NCI-H460 (cell line): Measurements from ENCODE around the gene CNTN4. TPM values are rescaled to one million over a fixed set of nuclear protein-coding genes. Genes with fewer than 3 reads are reported as not detected.

ENCODE experiments used
- DNase-seq: peaks from one replicate; pipeline ENCODE4 v3.0.0-alpha.2; 2016; ENCODE audit warnings: low read depth; ENCODE audit errors: extremely low read depth
- total RNA-seq: library from RNA; depleted of rRNA; stranded (reverse); fragments of >200 nt; shearing (Covaris generic); gene quantifications from 2 replicates; pipeline ENCODE4 v1.2.3, GENCODE V29; 2014

CNTN4 gene
- total RNA-seq, 1 experiment from 2014 or later, result 1.6 TPM

DNA sequence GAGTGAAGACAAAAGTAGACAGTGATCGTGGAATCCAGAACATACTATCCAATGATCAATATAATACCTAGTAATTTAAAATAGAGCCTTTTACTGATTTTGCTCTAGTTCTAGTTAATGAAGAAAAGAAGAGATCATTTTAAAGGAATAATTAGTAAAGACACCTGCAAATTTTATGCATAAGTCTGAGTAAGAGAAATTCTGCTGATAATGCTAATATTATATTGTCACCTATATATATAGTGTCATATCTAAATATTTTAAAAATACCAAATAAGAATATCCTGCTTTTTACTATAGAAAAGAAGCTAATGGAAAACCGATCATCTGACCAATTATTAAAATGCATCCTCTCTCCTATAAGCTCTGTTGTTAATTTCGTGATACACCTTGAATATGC lies 152.1 kb downstream of the CNTN4 start:
- DNase-seq, result no peak

DNA sequence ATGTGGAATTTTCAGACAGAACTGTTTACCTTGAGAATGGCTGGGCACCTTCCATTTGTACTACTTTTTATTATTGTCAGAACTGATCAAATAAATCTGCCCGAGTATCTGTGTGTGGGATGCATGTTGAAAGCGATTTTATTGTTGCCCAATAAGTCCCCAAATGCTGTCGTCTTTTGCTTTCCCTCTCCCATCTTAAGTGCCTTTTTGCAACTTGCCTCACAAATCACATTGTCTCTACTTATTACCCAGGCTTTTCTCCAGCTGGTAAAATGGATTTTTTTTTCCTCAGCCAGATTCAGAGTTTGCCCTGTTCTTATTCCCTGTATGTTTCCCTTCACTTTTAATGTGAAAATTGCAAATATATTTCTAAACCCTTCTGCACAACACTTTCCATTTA lies 163.1 kb downstream of the CNTN4 start:
- DNase-seq, result no peak

DNA sequence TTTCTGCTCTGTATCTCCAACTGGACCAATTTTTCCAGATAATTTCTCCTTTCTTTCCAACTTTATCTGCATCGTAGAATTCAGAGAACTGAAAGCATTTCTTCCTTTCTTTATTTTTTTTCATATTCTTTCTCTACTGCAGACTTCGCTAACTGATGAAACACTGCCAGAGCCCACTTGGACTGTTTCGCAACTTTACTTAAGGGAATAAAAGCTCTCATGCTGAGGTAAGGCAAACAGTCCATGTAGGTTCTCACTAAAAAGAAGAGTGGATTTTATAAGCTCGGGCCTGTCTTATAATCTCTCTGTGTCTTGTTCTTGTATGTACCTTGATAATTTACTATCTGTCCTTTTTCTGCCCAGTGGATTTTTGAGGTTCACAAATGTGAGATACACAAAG lies 163.5 kb downstream of the CNTN4 start:
- DNase-seq, result no peak

DNA sequence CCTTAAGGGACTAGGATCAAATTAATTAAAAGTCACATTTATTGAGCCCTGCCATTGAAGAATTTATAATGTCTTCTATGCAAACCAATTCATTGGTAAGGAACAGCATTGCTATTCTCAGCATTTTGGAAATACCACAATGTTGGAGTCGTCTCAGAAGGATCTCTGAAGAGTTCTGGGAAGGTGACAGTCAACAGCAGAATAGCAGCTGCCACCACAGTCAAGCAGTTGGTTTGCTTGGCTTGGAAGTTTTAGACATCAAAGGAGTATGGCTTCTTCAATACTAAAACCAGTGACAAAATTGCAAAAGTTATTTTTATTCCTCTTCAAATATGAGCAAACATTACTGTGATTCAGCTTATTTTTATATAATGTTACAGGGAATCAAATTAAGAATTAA lies 167.9 kb downstream of the CNTN4 start:
- DNase-seq, result no peak

DNA sequence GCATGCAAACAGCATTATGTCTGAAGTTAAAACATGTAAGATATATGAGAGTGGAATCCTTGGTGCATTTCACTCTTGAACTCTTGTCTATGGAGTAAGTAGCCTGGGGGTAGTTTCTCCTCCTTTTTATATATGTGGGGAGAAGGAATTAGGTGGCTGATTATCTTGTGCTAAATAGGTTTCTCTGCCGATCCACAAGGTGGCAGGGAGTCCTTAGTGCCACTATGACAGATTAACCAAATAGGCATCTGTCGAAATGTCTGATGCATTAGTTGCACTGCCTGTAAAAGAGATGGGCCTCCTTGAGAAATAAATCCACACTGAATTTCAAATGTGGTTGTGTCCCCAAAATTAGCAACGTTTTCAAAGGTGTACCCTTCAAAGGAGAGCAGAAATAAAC lies 170.1 kb downstream of the CNTN4 start:
- DNase-seq, result no peak

DNA sequence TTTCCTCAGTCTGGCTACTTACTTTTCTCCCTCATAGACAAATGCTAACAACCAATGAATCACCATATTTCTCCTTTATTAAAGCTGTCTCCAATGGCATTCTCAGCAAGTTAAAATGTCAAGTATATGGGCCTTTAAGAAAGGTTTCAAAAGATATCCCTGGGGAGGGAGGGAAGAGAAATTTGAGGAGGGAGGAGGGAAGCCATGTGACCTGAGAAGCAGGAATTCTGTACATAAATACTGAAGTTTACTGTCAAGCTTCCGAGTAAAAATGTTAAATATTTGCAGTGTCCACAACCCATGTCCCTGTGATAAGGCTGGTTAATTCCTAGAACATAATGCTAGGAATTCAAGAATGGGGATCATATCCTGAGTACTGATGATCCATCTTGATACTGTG lies 175.9 kb downstream of the CNTN4 start:
- DNase-seq, result no peak

DNA sequence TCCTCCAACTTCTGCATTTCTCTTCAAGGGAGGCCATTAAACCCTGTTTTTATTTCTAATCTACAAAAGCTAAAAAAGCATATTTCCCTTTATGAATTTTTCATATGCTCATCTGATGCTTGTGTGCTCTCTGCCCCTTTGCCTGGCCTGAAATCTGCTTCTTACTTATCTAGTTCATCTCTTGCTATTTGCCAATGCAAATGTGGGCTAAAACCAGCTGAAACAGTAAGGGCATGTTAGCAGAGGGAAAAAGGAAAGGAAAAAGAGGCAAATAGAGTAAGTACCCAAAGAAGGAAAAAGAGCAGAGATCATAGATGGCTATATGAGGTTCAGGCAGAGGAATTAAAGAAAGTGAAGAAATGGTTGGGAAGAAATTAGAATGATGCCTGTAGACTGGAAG lies 185.2 kb downstream of the CNTN4 start:
- no peak for DNase-seq

DNA sequence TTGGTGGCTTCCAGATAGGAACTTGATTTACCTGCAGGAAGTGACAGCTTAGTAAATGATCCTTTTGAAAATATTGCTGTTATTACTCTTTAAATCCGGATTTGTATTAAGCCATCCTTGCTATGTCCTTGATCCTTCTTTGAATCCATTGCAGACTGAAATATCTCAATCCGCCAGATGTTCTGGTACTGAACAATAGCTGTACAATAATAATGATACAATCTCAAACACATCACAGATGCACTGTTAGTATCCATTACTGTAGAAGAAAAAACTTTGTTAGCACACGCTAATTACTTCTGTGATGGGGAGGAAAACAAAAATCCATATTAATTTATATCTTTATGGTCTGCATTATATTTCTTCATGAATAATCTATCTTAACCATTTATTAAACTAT lies 202.3 kb downstream of the CNTN4 start:
- DNase-seq, result no peak

DNA sequence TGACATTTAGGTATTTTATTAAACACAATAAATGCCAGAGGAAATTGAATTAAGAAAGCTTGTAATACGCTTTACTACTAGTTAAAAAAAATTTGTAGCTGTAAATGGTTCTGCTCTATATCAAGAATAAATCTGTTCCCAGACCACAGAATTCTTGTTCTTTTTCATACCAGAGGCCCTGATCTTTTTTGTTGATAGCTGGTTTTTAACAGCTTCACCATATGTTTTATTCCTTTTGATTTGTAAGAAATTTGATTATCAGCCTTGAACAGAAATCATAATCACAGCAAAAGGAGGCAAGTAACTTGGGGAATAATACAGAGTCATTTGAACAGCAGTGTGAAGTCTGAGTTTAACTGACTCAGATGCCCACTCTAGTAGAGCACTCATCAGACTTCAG lies 202.7 kb downstream of the CNTN4 start:
- DNase-seq, result no peak

DNA sequence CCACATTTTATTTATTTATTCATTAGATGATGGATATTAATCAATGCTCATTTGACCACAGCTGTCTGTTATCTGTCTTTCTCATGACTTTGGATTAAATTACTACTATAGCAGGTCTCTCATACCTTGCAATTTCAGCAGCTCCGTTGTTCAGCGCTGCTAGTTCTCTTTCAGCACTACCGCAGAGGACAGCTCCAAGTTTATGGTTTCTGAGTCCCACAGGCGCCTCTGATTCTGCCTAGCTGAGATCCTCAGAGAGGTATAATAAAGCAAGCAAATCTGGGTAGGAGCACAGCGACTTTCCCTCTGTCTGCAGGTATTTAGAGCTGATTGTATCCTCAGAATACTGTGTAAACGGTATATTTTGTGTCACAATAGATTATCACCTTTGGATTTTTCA lies 204.9 kb downstream of the CNTN4 start:
- peak; percentile 1 for DNase-seq

DNA sequence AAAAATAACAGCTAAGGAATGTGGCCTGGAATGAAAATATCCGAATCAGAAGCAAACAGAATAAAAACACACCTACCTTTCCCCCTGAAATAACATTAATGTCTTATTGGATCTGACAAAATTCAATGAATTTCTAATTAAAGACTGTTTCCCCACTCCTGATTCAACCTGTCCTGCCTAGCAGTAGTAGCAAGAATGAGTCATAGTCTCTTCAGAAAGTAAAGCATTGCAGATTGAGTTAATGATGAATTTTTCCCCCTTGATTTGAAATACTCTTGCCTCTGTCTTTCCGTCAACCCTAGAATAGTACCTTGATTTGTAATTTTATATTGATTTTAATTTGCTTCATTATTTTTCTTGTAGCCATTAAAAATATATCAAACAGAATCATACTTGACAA lies 212.4 kb downstream of the CNTN4 start:
- DNase-seq, result no peak

DNA sequence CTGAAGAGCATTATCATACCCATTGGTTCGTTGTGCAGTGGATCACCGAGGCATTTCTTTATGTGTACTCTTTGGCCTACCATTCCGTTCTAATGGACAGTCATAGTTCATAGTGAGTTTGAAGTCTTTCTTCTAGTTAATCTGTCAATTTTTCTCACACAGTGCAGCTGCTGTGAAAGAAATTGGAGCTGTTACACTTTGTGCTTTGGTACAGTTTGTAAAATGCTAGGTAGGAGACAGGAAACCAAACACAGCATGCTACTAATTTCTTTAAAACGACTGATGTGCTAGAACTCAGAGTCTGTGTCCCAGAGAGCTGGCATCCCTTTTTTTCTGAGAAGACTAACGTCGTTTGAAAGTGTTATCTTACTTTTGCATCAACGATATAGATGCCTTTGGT lies 218.9 kb downstream of the CNTN4 start:
- no peak for DNase-seq

DNA sequence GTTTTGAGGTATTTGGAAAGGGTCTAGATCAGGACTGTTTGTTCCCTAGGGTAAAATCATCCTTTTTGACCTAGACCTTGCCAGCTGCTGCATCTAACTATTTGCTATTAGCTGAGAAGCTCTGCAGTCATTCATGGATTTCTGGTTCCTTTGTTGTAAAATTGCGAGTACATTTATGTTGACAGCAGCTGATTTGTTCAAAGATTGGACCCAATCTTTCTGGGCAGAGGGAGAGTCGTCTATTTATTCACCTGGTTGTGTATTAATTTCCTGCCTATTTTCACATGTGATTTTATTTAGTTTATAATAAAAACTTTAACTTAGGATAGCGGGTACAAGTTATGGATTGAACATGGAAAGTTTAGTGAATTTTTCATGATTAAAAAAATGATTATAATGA lies 236.3 kb downstream of the CNTN4 start:
- DNase-seq, result no peak

DNA sequence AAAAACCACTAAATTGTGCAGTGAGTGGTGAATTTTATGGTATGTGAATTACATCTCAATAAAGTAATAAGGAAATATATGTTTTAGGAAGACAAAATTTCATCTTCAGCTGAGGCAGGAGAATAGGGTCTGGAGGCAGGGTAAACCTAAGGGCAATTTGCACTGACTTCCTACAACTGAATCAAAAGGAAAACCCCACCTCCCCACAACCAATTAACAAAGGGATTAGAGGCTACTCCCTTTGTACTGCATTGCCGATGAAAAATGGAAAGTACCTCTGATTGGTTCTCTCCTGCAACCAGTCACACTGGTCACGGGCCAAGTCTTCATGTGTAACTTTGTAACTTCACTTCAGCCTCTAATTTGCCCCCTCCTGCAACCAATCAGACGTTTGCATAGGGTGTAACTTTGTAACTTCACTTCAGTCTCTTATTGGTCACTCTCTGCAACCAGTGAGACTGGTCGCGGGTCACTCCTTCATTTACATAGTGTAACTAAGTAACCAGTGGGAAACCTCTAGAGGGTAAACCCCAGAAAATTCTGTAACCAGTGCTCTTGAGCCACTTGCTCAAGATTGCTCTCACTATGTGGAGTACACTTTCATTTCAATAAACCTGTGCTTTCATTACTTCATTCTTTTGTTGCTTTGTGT lies 244.5 kb downstream of the CNTN4 start:
- no peak for DNase-seq

DNA sequence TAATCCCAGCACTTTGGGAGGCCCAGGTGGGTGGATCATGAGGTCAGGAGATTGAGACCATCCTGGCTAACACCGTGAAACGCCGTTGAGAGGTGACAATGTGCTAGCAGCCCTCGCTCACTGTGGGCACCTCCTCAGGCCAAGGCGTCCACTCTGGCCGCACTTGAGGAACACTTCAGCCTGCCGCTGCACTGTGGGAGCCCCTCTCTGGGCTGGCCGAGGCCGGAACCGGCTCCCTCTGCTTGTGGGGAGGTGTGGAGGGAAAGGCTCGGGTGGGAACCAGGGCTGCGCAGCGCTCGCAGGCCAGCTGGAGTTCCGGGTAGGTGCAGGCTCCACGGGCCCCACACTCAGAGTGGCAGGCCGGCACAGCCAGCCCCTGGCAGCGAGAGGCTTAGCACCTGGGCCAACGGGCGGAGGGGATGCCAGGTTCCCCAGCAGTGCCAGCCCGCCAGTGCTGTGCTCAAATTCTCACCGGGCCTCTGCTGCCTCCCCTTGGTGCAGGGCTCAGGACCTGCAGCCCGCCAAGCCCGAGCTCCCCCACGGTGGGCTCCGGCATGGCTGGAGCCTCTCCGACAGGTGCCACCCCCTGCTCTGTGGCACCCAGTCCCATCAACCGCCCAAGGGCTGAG lies 253.6 kb downstream of the CNTN4 start:
- DNase-seq, result no peak

DNA sequence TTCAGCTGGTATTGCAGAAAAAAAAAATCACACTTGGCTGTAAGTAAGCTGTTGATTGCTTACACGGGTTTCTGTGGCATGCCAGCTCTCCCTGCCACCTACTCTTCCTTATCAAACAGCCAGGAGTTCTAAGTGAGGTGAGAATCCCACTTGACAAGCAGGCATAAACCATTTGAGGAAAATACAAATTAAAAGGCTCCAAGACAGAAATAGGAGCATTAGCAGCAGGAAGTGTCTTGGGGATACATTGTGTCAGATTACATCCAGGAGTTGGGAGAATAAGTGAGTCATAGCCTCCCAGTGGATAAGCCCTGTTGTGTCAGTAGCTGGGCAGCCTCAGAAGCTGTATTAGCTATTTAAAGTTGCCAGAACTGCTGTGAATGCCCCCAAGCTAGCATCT lies 256.0 kb downstream of the CNTN4 start:
- DNase-seq, result no peak

DNA sequence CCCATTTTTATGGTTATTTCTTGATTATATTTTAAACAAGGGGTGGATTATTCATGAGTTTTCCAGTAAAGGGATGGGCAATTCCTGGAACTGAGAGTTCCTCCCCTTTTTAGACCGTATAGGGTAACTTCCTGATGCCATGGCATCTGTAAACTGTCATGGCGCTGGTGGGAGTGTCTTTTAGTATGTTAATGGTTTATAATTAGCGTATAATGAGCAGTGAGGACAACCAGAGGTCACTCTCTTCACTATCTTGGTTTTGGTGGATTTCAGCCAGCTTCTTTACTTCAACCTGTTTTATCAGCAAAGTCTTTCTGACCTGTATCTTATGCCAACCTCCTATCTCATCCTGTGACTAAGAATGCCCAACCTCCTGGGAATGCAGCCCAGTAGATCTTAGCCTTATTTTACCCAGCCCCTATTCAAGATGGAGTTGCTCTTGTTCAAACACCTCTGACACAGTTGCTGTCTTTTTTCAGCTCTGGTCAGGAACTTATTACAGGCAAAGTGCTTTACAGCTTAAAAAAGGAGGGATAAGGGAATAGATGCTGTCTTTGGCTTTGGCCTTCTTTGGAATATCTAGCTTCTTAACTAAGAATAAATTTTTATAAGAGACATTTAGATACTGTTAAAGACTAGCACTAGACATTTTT lies 257.8 kb downstream of the CNTN4 start:
- no peak for DNase-seq

DNA sequence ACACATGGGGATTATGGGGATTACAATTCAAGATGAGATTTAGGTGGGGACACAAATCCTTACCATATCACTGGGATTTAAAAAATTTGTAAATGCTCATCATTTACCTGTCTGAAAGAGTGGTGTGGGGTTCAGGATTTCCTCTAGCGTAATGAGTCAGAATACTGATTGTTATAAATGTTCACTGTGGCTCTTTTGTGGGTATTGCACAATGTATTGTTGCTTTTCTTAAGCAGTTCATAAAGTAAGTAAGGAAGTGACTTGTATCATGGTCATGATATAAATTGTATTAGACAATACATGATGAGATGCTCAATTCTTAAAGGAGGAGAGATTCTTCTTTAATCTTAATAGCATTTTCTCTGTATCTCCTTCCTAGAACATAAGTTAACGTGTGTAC lies 262.1 kb downstream of the CNTN4 start:
- DNase-seq, result no peak

DNA sequence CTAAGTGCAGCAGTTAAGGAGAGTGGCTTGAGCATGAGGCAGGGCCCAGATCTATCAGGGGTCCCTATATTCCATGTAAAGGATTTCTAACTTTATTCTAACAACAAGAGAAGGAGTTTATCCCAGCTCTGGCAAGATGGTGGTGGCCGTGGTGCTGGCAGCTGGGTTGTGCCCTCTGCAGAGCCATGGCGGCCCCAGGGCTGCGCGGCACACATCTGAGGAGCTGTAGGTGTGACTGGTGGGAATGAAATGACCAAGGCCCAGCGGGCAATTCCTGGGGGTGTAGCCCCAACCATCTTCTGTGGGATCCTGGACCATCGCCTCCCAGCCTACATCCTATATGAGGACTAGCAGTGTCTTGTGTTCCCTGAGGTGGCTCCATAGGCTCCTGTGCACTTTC lies 263.5 kb downstream of the CNTN4 start:
- no peak for DNase-seq

DNA sequence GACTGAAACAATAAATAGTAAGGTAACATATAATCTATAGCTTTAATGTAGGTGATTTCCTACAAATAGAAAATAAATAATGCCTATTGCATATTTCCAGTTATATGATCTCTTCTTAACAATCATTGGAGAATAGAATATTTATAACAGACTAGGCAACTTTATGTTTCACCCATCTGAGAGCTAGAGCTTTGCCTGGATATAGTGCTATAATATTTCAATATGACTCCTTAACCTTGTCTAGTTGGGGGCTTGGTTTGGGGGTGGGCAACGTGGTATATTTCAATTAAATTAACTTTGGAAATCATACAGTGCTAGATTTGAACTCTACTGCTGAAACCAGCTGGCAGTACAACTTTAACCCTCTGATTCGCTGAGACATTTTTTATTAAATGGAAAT lies 265.2 kb downstream of the CNTN4 start:
- no peak for DNase-seq

DNA sequence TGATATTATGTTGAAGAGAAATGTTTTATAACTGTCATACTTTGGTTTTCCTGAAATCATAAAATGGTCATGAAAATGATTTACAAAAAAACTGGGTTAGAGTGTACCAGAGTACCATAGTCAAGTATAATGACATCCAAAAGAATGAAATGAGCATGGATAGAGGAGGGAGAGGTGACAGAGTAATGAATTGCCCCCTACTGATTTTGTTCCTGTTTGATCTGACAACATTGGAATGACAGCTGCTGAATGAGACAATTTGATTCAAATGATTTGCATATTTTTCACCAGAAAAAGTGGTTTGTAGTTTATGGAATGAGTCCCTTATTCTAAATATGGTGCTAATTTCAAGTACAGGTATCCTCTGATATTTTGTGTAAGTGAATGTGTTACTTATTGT lies 271.7 kb downstream of the CNTN4 start:
- no peak for DNase-seq

DNA sequence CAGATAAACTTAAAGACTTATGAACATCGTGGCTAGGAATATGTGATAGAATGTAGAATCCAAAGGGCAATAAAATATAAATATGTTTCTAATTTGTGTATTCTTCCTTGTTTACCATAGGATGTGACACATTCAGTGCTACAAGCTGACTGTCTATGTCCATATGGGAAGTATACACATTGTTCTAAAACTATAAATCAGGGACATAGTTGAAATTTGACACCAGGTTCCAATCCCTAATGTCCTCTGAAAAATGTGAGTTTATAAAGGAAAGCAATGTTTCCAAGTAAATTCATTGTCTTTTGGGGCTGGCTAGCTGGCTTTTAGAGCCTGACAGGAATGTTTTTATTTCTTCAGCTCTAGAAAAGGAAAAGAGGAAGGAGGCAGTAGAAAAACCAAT lies 273.6 kb downstream of the CNTN4 start:
- DNase-seq, result no peak
